ENCODE measurements around the gene CFAP46. TPM values are rescaled to one million over a fixed set of nuclear protein-coding genes. Genes with fewer than 3 reads are reported as not detected.

CFAP46 gene
- total RNA-seq, 3 donors from 2014 or later, result 0.22 to 0.53 (median 0.42) TPM

- ATAC-seq (no peak), DNase-seq (no peak)
- H3K9me3 Mint-ChIP-seq, result no peaks in the 10 kb centered on the region
- H3K4me1 Mint-ChIP-seq (ENCODE audit: low read depth), result no peaks in the 10 kb centered on the region
- H3K36me3 Mint-ChIP-seq (ENCODE audit: insufficient read depth), result no peaks in the 10 kb centered on the region
- H3K4me3 Mint-ChIP-seq, result no peak overlapping the region
- peaks cover 13% of the 10 kb centered on the region for H3K27me3 Mint-ChIP-seq (ENCODE audit: low read depth)
Measured at GRCh38 chr10:132790934-132791829, 151.2 kb downstream of the CFAP46 start.

- ATAC-seq, result no peak
Measured at GRCh38 chr10:132790470-132790869, 151.9 kb downstream of the CFAP46 start.

GRCh38 chr10:132789659-132790148 lies 152.7 kb downstream of the CFAP46 start:
- no peak for ATAC-seq
- Mint-ChIP-seq H3K4me1 (ENCODE audit: low read depth) (no peaks in the 10 kb centered on the region), H3K9me3 (no peaks in the 10 kb centered on the region), H3K36me3 (ENCODE audit: insufficient read depth) (no peaks in the 10 kb centered on the region), H3K4me3 (no peak overlapping the region), H3K27me3 (ENCODE audit: low read depth) (peaks cover 13% of the 10 kb centered on the region)
- DNase-seq, result no peak

More at GRCh38 chr10:132790470-132790869, 151.9 kb downstream of the CFAP46 start:
- no peaks in the 10 kb centered on the region for H3K4me1 Mint-ChIP-seq (ENCODE audit: low read depth)
- DNase-seq, result no peak
- H3K4me3 Mint-ChIP-seq, result no peak overlapping the region
- H3K9me3 Mint-ChIP-seq, result no peaks in the 10 kb centered on the region
- H3K27me3 Mint-ChIP-seq (ENCODE audit: low read depth), result peaks cover 13% of the 10 kb centered on the region
- H3K36me3 Mint-ChIP-seq (ENCODE audit: insufficient read depth), result no peaks in the 10 kb centered on the region

GRCh38 chr10:132788831-132789219 lies 153.5 kb downstream of the CFAP46 start:
- Mint-ChIP-seq H3K27me3 (ENCODE audit: low read depth) (peaks cover 16% of the 10 kb centered on the region), H3K9me3 (no peaks in the 10 kb centered on the region), H3K36me3 (ENCODE audit: insufficient read depth) (no peaks in the 10 kb centered on the region), H3K4me3 (no peak overlapping the region), H3K4me1 (ENCODE audit: low read depth) (no peaks in the 10 kb centered on the region)
- no peak for ATAC-seq
- DNase-seq, result no peak

- H3K36me3 Mint-ChIP-seq (ENCODE audit: insufficient read depth), result peaks cover 1% of the 10 kb centered on the region
- ATAC-seq, result no peak
- no peak for DNase-seq
- no peak overlapping the region for H3K4me3 Mint-ChIP-seq
- H3K9me3 Mint-ChIP-seq, result no peaks in the 10 kb centered on the region
- peaks cover 2% of the 10 kb centered on the region for H3K4me1 Mint-ChIP-seq (ENCODE audit: low read depth)
- peaks cover 21% of the 10 kb centered on the region for H3K27me3 Mint-ChIP-seq (ENCODE audit: low read depth)
Measured at GRCh38 chr10:132788180-132788830, 154.1 kb downstream of the CFAP46 start.

GRCh38 chr10:132787495-132788179 lies 154.7 kb downstream of the CFAP46 start:
- Mint-ChIP-seq H3K4me1 (ENCODE audit: low read depth) (peaks cover 2% of the 10 kb centered on the region), H3K36me3 (ENCODE audit: insufficient read depth) (peaks cover 8% of the 10 kb centered on the region), H3K9me3 (no peaks in the 10 kb centered on the region), H3K27me3 (ENCODE audit: low read depth) (peaks cover 25% of the 10 kb centered on the region), H3K4me3 (no peak overlapping the region)
- DNase-seq, result no peak
- peak in 1 of 2 donors; percentile 31 for ATAC-seq

- Mint-ChIP-seq H3K36me3 (ENCODE audit: insufficient read depth) (peaks cover 8% of the 10 kb centered on the region), H3K9me3 (no peaks in the 10 kb centered on the region), H3K4me1 (ENCODE audit: low read depth) (peaks cover 2% of the 10 kb centered on the region), H3K4me3 (no peak overlapping the region), H3K27me3 (ENCODE audit: low read depth) (peaks cover 25% of the 10 kb centered on the region)
- DNase-seq, result no peak
- no peak for ATAC-seq
Measured at GRCh38 chr10:132786884-132787494, 155.4 kb downstream of the CFAP46 start.

- Mint-ChIP-seq H3K4me3 (no peak overlapping the region), H3K27me3 (ENCODE audit: low read depth) (peaks cover 25% of the 10 kb centered on the region), H3K36me3 (ENCODE audit: insufficient read depth) (peaks cover 13% of the 10 kb centered on the region), H3K4me1 (ENCODE audit: low read depth) (peaks cover 2% of the 10 kb centered on the region), H3K9me3 (no peaks in the 10 kb centered on the region)
- DNase-seq, result no peak
- ATAC-seq, result no peak
Measured at GRCh38 chr10:132786476-132786883, 155.9 kb downstream of the CFAP46 start.

GRCh38 chr10:132785723-132786475 lies 156.5 kb downstream of the CFAP46 start, which contains the start of gene NKX6-2:
NKX6-2 (minus strand) TSS chr10:132786147; CDS start chr10:132785948, 199 bp downstream.
- DNase-seq (no peak), ATAC-seq (no peak)
- no peaks in the 10 kb centered on the region for H3K9me3 Mint-ChIP-seq
- no peak within 1 kb of the TSS for H3K4me3 Mint-ChIP-seq
- peaks cover 25% of the 10 kb centered on the region for H3K27me3 Mint-ChIP-seq (ENCODE audit: low read depth)
- H3K4me1 Mint-ChIP-seq (ENCODE audit: low read depth), result peaks cover 2% of the 10 kb centered on the region
- H3K36me3 Mint-ChIP-seq (ENCODE audit: insufficient read depth), result peaks cover 18% of the 10 kb centered on the region

- Mint-ChIP-seq H3K27me3 (ENCODE audit: low read depth) (peaks cover 23% of the 10 kb centered on the region), H3K36me3 (ENCODE audit: insufficient read depth) (peaks cover 20% of the 10 kb centered on the region), H3K4me1 (ENCODE audit: low read depth) (peaks cover 2% of the 10 kb centered on the region), H3K9me3 (no peaks in the 10 kb centered on the region), H3K4me3 (no peak overlapping the region)
- DNase-seq, result no peak
- ATAC-seq, result no peak
Measured at GRCh38 chr10:132784866-132785722, 157.3 kb downstream of the CFAP46 start.

- no peak for DNase-seq
- peaks cover 16% of the 10 kb centered on the region for H3K27me3 Mint-ChIP-seq (ENCODE audit: low read depth)
- peaks cover 2% of the 10 kb centered on the region for H3K4me1 Mint-ChIP-seq (ENCODE audit: low read depth)
- peaks cover 20% of the 10 kb centered on the region for H3K36me3 Mint-ChIP-seq (ENCODE audit: insufficient read depth)
- H3K4me3 Mint-ChIP-seq, result no peak overlapping the region
- no peak for ATAC-seq
- H3K9me3 Mint-ChIP-seq, result no peaks in the 10 kb centered on the region
Measured at GRCh38 chr10:132783940-132784865, 158.2 kb downstream of the CFAP46 start.
